Measurements from ENCODE around the gene ALDH3A2. TPM values are rescaled to one million over a fixed set of nuclear protein-coding genes. Genes with fewer than 3 reads are reported as not detected.

ALDH3A2 gene
- total and polyA plus RNA-seq, 4 donors, result 63.3 to 165 (median 80.4) TPM

GRCh38 chr17:19719355-19720209, 71.0 kb downstream of the ALDH3A2 start:
- no peaks in the 10 kb centered on the region for H3K9me3 ChIP-seq (ENCODE audit: control insufficient read depth in 4 of 4, low read length in 3 of 4)
- no peak overlapping the region for H3K4me3 ChIP-seq (ENCODE audit: low read depth in 1 of 3, low read length in 3 of 3)
- H3K9ac ChIP-seq (ENCODE audit: low read depth in 1 of 2, low read length in 2 of 2), result no peak overlapping the region
- H3K27ac ChIP-seq (ENCODE audit: low read depth in 1 of 2, low read length in 2 of 2), result no peak overlapping the region
- no peak for TF ChIP-seq RAD21 (IDR thresholded peaks at IDR 0.05)
- TF ChIP-seq FOXA2 (IDR thresholded peaks at IDR 0.05), result no peak
- no peak for TF ChIP-seq MAX (IDR thresholded peaks at IDR 0.05)
- TF ChIP-seq HNF4A (conservative IDR thresholded peaks at IDR 0.05), result no peak
- no peak for TF ChIP-seq REST (IDR thresholded peaks at IDR 0.05)
- TF ChIP-seq GABPA (IDR thresholded peaks at IDR 0.05 in 1 of 2, conservative IDR thresholded peaks at IDR 0.05 in 1 of 2), result no peak
- no peak for TF ChIP-seq NR2F2 (IDR thresholded peaks at IDR 0.05)
- no peak for TF ChIP-seq RXRA (IDR thresholded peaks at IDR 0.05)
- TF ChIP-seq HNF4G (IDR thresholded peaks at IDR 0.05), result no peak
- no peak for TF ChIP-seq TAF1 (conservative IDR thresholded peaks at IDR 0.05)
- TF ChIP-seq CTCF (IDR thresholded peaks at IDR 0.05; ENCODE audit: low read depth, low read length, missing input control), result no peak
- WGBS, result 95% methylated on average over 23 of the region's 23 CpGs
- no peak for DNase-seq (ENCODE audit: low spot score)
- no peaks in the 10 kb centered on the region for H3K36me3 ChIP-seq (ENCODE audit: control insufficient read depth in 4 of 4, insufficient read depth in 3 of 4, low read depth in 1 of 4, low read length in 3 of 4)
- no peaks in the 10 kb centered on the region for H3K27me3 ChIP-seq (ENCODE audit: control insufficient read depth in 4 of 4, insufficient read depth in 4 of 4, low read length in 3 of 4)
- peaks cover 0 to 8% (median 4%) of the 10 kb centered on the region in 4 donors for H3K4me1 ChIP-seq (ENCODE audit: control insufficient read depth in 4 of 4, insufficient read depth in 4 of 4, low read length in 3 of 4)

GRCh38 chr17:19720210-19720475, 71.6 kb downstream of the ALDH3A2 start:
- no peak for DNase-seq (ENCODE audit: low spot score)
- H3K9me3 ChIP-seq (ENCODE audit: control insufficient read depth in 4 of 4, low read length in 3 of 4), result no peaks in the 10 kb centered on the region
- peaks cover 0 to 8% (median 4%) of the 10 kb centered on the region in 4 donors for H3K4me1 ChIP-seq (ENCODE audit: control insufficient read depth in 4 of 4, insufficient read depth in 4 of 4, low read length in 3 of 4)
- H3K27ac ChIP-seq (ENCODE audit: low read depth in 1 of 2, low read length in 2 of 2), result no peak overlapping the region
- no peaks in the 10 kb centered on the region for H3K27me3 ChIP-seq (ENCODE audit: control insufficient read depth in 4 of 4, insufficient read depth in 4 of 4, low read length in 3 of 4)
- H3K4me3 ChIP-seq (ENCODE audit: low read depth in 1 of 3, low read length in 3 of 3), result no peak overlapping the region
- H3K9ac ChIP-seq (ENCODE audit: low read depth in 1 of 2, low read length in 2 of 2), result no peak overlapping the region
- H3K36me3 ChIP-seq (ENCODE audit: control insufficient read depth in 4 of 4, insufficient read depth in 3 of 4, low read depth in 1 of 4, low read length in 3 of 4), result no peaks in the 10 kb centered on the region
- WGBS, result 87% methylated on average over 5 of the region's 5 CpGs
- TF ChIP-seq CTCF (IDR thresholded peaks at IDR 0.05; ENCODE audit: low read depth, low read length, missing input control) (no peak), EGR1 (IDR thresholded peaks at IDR 0.05; ENCODE audit: low read depth in 2 of 2) (no peak), RAD21 (IDR thresholded peaks at IDR 0.05) (no peak), FOXA1 (IDR thresholded peaks at IDR 0.05) (no peak), GABPA (IDR thresholded peaks at IDR 0.05 in 1 of 2, conservative IDR thresholded peaks at IDR 0.05 in 1 of 2) (no peak), HNF4G (IDR thresholded peaks at IDR 0.05) (no peak), SP1 (IDR thresholded peaks at IDR 0.05) (no peak), TAF1 (conservative IDR thresholded peaks at IDR 0.05) (no peak), YY1 (IDR thresholded peaks at IDR 0.05) (no peak), REST (IDR thresholded peaks at IDR 0.05) (no peak), RXRA (IDR thresholded peaks at IDR 0.05) (no peak), ZBTB33 (IDR thresholded peaks at IDR 0.05) (no peak), NR2F2 (IDR thresholded peaks at IDR 0.05) (no peak), HNF4A (conservative IDR thresholded peaks at IDR 0.05) (no peak)

Measured in liver (tissue), 9 donors.